ENCODE results near the gene CLCN2. TPM values are rescaled to one million over a fixed set of nuclear protein-coding genes. Genes with fewer than 3 reads are reported as not detected.

CLCN2 gene
- total RNA-seq, 1 donor from 2014 or later: 9.7 TPM

DNA sequence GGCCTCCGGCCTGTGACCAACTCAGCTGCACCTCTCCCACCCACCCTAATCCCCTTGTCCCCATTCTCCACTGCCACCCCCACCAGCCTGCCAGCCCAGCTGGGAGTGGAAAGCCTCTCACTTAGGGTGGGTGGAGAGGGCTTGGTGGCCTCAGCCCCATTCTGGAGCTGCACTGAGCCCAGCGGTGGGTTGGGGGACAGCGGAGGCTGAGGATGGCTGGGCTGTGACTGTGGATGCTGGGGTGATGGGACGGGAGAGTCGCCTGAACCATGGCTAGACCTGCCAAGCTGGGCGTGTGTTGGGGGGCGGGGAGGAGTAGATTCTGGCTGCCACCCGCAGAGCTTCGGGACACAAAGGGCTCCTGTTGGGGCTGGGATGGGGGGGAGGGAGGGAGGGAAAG, 1.8 kb downstream of the CLCN2 start:
- Mint-ChIP-seq H3K4me3 (ENCODE audit: unreplicated experiment) (no peak overlapping the region), H3K9me3 (ENCODE audit: unreplicated experiment) (no peaks in the 10 kb centered on the region), H3K4me1 (ENCODE audit: unreplicated experiment) (peaks cover 24% of the 10 kb centered on the region)

GRCh38 chr3:184358921-184359350, 2.5 kb downstream of the CLCN2 start:
- DNase-seq (ENCODE audit: extremely low spot score, unreplicated experiment): no peak
- TF ChIP-seq, protein P1, sequence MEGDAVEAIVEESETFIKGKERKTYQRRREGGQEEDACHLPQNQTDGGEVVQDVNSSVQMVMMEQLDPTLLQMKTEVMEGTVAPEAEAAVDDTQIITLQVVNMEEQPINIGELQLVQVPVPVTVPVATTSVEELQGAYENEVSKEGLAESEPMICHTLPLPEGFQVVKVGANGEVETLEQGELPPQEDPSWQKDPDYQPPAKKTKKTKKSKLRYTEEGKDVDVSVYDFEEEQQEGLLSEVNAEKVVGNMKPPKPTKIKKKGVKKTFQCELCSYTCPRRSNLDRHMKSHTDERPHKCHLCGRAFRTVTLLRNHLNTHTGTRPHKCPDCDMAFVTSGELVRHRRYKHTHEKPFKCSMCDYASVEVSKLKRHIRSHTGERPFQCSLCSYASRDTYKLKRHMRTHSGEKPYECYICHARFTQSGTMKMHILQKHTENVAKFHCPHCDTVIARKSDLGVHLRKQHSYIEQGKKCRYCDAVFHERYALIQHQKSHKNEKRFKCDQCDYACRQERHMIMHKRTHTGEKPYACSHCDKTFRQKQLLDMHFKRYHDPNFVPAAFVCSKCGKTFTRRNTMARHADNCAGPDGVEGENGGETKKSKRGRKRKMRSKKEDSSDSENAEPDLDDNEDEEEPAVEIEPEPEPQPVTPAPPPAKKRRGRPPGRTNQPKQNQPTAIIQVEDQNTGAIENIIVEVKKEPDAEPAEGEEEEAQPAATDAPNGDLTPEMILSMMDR (IDR thresholded peaks at IDR 0.05): no peak
- no peak overlapping the region for H3K27ac Mint-ChIP-seq (ENCODE audit: unreplicated experiment)
- no peak overlapping the region for H3K4me3 Mint-ChIP-seq (ENCODE audit: unreplicated experiment)
- H3K4me1 Mint-ChIP-seq (ENCODE audit: unreplicated experiment): peaks cover 19% of the 10 kb centered on the region
- no peaks in the 10 kb centered on the region for H3K27me3 Mint-ChIP-seq (ENCODE audit: unreplicated experiment)
- peaks cover 9% of the 10 kb centered on the region for H3K36me3 Mint-ChIP-seq (ENCODE audit: unreplicated experiment)
- no peaks in the 10 kb centered on the region for H3K9me3 Mint-ChIP-seq (ENCODE audit: unreplicated experiment)

More for the DNA sequence above, 1.8 kb downstream of the CLCN2 start:
- TF ChIP-seq, protein P1 (IDR thresholded peaks at IDR 0.05): no peak
- H3K36me3 Mint-ChIP-seq (ENCODE audit: unreplicated experiment): peaks cover 9% of the 10 kb centered on the region
- no peak for DNase-seq (ENCODE audit: extremely low spot score, unreplicated experiment)
- no peaks in the 10 kb centered on the region for H3K27me3 Mint-ChIP-seq (ENCODE audit: unreplicated experiment)
- H3K27ac Mint-ChIP-seq (ENCODE audit: unreplicated experiment): no peak overlapping the region

GRCh38 chr3:184358124-184358767, 3.2 kb downstream of the CLCN2 start:
- DNase-seq (ENCODE audit: extremely low spot score, unreplicated experiment): no peak
- Mint-ChIP-seq H3K4me3 (ENCODE audit: unreplicated experiment) (no peak overlapping the region), H3K9me3 (ENCODE audit: unreplicated experiment) (no peaks in the 10 kb centered on the region), H3K27me3 (ENCODE audit: unreplicated experiment) (no peaks in the 10 kb centered on the region), H3K4me1 (ENCODE audit: unreplicated experiment) (peaks cover 17% of the 10 kb centered on the region), H3K36me3 (ENCODE audit: unreplicated experiment) (peaks cover 9% of the 10 kb centered on the region), H3K27ac (ENCODE audit: unreplicated experiment) (no peak overlapping the region)
- TF ChIP-seq, protein P1 (IDR thresholded peaks at IDR 0.05): no peak

DNA sequence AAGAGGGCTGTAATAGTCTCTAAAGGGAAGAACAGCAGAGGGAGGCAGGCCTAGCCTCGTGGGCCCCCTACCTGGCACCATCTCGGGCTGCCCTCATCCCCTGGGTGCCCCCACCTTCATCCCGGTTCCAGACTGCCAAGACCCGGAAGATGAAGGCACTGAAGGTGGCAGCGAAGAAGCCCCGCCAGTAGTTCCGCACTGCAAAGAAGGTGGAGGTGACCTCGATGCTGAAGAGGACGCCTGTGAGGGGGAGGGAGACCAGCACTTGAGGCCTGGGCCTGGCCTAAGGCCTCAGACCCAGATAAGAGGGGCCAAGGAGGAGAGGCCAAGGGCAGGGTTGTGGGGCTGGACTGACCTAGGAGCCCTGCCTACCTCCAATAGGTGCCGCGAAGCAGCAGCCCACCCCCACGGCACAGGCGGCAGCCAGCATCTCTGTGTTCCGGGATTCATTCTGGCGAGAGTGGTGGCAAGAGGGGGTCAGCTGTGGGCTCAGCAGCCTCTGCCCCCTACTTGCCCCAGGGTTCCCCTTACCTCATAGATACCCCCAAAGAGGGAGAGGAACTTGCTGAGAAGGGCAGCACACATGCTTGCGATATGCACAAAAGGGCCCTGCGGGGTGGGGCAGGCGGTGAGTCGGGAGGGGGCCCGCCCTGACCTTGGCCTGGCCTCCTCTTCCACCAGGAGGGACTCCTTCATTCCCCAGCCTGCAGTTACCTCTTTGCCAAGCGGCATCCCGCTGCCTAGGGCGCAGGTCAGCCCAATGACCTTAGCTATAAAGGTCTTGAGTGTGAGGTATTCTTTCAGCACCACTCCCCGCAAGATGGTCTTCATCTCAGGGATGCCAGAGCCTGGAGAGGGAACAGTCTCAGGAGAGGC, 3.9 kb downstream of the CLCN2 start:
- Mint-ChIP-seq H3K9me3 (ENCODE audit: unreplicated experiment) (no peaks in the 10 kb centered on the region), H3K4me1 (ENCODE audit: unreplicated experiment) (peaks cover 16% of the 10 kb centered on the region), H3K4me3 (ENCODE audit: unreplicated experiment) (no peak overlapping the region), H3K36me3 (ENCODE audit: unreplicated experiment) (peaks cover 10% of the 10 kb centered on the region), H3K27me3 (ENCODE audit: unreplicated experiment) (no peaks in the 10 kb centered on the region), H3K27ac (ENCODE audit: unreplicated experiment) (no peak overlapping the region)
- no peak for DNase-seq (ENCODE audit: extremely low spot score, unreplicated experiment)
- TF ChIP-seq, protein P1 (IDR thresholded peaks at IDR 0.05): no peak

Measured in osteocyte (in vitro differentiated cells).